ENCODE data around the gene PERCC1. TPM values are rescaled to one million over a fixed set of nuclear protein-coding genes. Genes with fewer than 3 reads are reported as not detected.

PERCC1 gene
- total and polyA plus RNA-seq, 9 of the 15 experiments (the other 6 are each of a cell fraction or from before 2014, with no cell fraction given): not detected

GRCh38 chr16:1474796-1475551 lies 44.1 kb downstream of the PERCC1 start, which contains the start of gene CLCN7 (continued):
- TF ChIP-seq FOXP4 (CRISPR knock-in tag; IDR thresholded peaks at IDR 0.05; ENCODE audit: borderline replicate concordance) (peak; percentile 97; the same call in 1 of the 2 replicates), PPARD (CRISPR knock-in tag; IDR thresholded peaks at IDR 0.05) (no peak), ELK1 (CRISPR knock-in tag; IDR thresholded peaks at IDR 0.05) (no peak), ETV5 (CRISPR knock-in tag; IDR thresholded peaks at IDR 0.05; ENCODE audit: low read depth) (peak; percentile 59; the same call in 1 of the 2 replicates), CEBPG (CRISPR knock-in tag; IDR thresholded peaks at IDR 0.05) (peak; percentile 48; the same call in 1 of the 2 replicates), CEBPG (tag; conservative IDR thresholded peaks at IDR 0.05 in 1 of 2, IDR thresholded peaks at IDR 0.05 in 1 of 2) (no peak), MYNN (IDR thresholded peaks at IDR 0.05) (no peak), MYNN (CRISPR knock-in tag; IDR thresholded peaks at IDR 0.05) (no peak), RBM14 (IDR thresholded peaks at IDR 0.05; ENCODE audit: borderline replicate concordance, insufficient read depth, low read depth, low read length) (peak; percentile 85; the same call in 1 of the 2 replicates), YY1 (IDR thresholded peaks at IDR 0.05; ENCODE audit: borderline replicate concordance in 1 of 3, control insufficient read depth in 1 of 3, extremely low read depth in 1 of 3, insufficient read depth in 3 of 3, insufficient read length in 1 of 3, insufficient replicate concordance in 2 of 3, low read depth in 1 of 3, low read length in 2 of 3) (peak in 1 of 3 experiments; percentile 56), CREM (IDR thresholded peaks at IDR 0.05; ENCODE audit: low read depth) (peak; percentile 80), ELK3 (CRISPR knock-in tag; IDR thresholded peaks at IDR 0.05) (no peak), ZFP91 (CRISPR knock-in tag; IDR thresholded peaks at IDR 0.05) (no peak), ZNF778 (CRISPR knock-in tag; IDR thresholded peaks at IDR 0.05) (no peak), ELF4 (CRISPR knock-in tag; IDR thresholded peaks at IDR 0.05) (0 out of 2 replicates have a peak, but pooled peaks have one; percentile 7), MTA3 (IDR thresholded peaks at IDR 0.05; ENCODE audit: borderline replicate concordance) (peak; percentile 84; the same call in 1 of the 2 replicates), EZH2 (IDR thresholded peaks at IDR 0.05; ENCODE audit: borderline replicate concordance, low read depth, low read length) (no peak), CEBPB (tag; IDR thresholded peaks at IDR 0.05) (no peak), ZNF589 (CRISPR knock-in tag; IDR thresholded peaks at IDR 0.05; ENCODE audit: low read depth) (peak; percentile 40; the same call in 1 of the 2 replicates), SIX5 (IDR thresholded peaks at IDR 0.05; ENCODE audit: borderline replicate concordance in 1 of 2, insufficient read depth in 1 of 2, low read depth in 1 of 2, low read length in 2 of 2) (0 out of 4 replicates have a peak, but pooled peaks of 1 of the 2 experiments have one; percentile 19), TGIF2 (CRISPR knock-in tag; IDR thresholded peaks at IDR 0.05) (peak; percentile 83; the same call in 1 of the 2 replicates)

Data from K562 (cell line).